Common myeloid progenitor, CD34-positive (primary cell): ENCODE results near the gene PDE11A.

Experiments
- CTCF ChIA-PET: fragments of 350-600 bp; sonication (Branson Sonifier 250); formaldehyde crosslinking; loops from one replicate; lab custom pipeline; 2021; ENCODE audit warnings: antibody characterized with exemption; lab: Charles Lee
- POLR2A ChIA-PET: fragments of 350-600 bp; sonication (Branson Sonifier 250); formaldehyde crosslinking; loops from one replicate; lab custom pipeline; 2021; ENCODE audit warnings: antibody characterized with exemption; lab: Charles Lee
- DNase-seq, 3 donors: peaks; one replicate each; pipeline versions ENCODE4 v3.0.0 to v3.0.0-alpha.2; 2013
- H3K27ac ChIP-seq, 2 experiments: 1 replicate in 1 of 2; 2 replicates in 1 of 2; pipeline ENCODE4 v1.7.0; 2013; ENCODE audit warnings: inconsistent platforms in 2 of 2, low read length in 2 of 2, mild to moderate bottlenecking in 2 of 2, low read depth in 1 of 2, moderate library complexity in 1 of 2; ENCODE audit not compliant: severe bottlenecking in 2 of 2, insufficient read depth in 1 of 2, poor library complexity in 1 of 2
- H3K27me3 ChIP-seq, 5 experiments: replicated peaks in 2 of 5; 1 replicate in 3 of 5; 2 replicates in 2 of 5; pipeline versions ENCODE4 v1.6.1 to v1.7.0; 2013; ENCODE audit warnings: low read length in 4 of 5, mild to moderate bottlenecking in 2 of 5, moderate library complexity in 2 of 5, inconsistent platforms in 1 of 5; ENCODE audit not compliant: insufficient read depth in 5 of 5, control insufficient read depth in 4 of 5
- H3K36me3 ChIP-seq, 4 experiments: 1 replicate in 2 of 4; 2 replicates in 2 of 4; pipeline versions ENCODE4 v1.6.1 to v1.7.0; 2013; ENCODE audit warnings: low read length in 3 of 4, control low read depth in 1 of 4, mild to moderate bottlenecking in 1 of 4; ENCODE audit not compliant: control insufficient read depth in 4 of 4, insufficient read depth in 4 of 4
- H3K4me1 ChIP-seq, 4 experiments: 1 replicate in 3 of 4; 2 replicates in 1 of 4; pipeline versions ENCODE4 v1.6.1 to v1.7.1; 2013; ENCODE audit warnings: low read length in 3 of 4, mild to moderate bottlenecking in 3 of 4, control low read depth in 1 of 4, inconsistent platforms in 1 of 4, moderate library complexity in 1 of 4; ENCODE audit not compliant: control insufficient read depth in 4 of 4, insufficient read depth in 4 of 4; ENCODE audit errors: control extremely low read depth in 1 of 4
- H3K4me3 ChIP-seq, 7 experiments: 1 replicate in 4 of 7; 2 replicates in 3 of 7; pipeline versions ENCODE4 v1.5.1 to v1.7.0; 2013; ENCODE audit warnings: mild to moderate bottlenecking in 7 of 7, low read length in 6 of 7, moderate library complexity in 6 of 7, inconsistent platforms in 2 of 7, low read depth in 2 of 7, control low read depth in 1 of 7; ENCODE audit not compliant: insufficient read depth in 4 of 7, control insufficient read depth in 1 of 7; ENCODE audit errors: extremely low read depth in 1 of 7
- H3K9me3 ChIP-seq, 5 experiments: 1 replicate in 4 of 5; 2 replicates in 1 of 5; pipeline versions ENCODE4 v1.6.1 to v1.7.1; 2013; ENCODE audit warnings: low read length in 4 of 5, mild to moderate bottlenecking in 2 of 5, inconsistent platforms in 1 of 5, low read depth in 1 of 5, moderate library complexity in 1 of 5; ENCODE audit not compliant: control insufficient read depth in 4 of 5, insufficient read depth in 2 of 5; ENCODE audit errors: control extremely low read depth in 1 of 5
- WGBS: methylation state at CpG from one replicate; pipeline ENCODE4 v1.1.5; 2013; ENCODE audit not compliant: insufficient coverage; 5-methylcytosine and 5-hydroxymethylcytosine counted together

The PDE11A gene

GRCh38 chr2:177721818-177722567 lies 350.6 kb downstream of the PDE11A start:
- Histone ChIP-seq H3K9me3 (no peaks in the 10 kb centered on the region), H3K27me3 (no peaks in the 10 kb centered on the region), H3K4me1 (no peaks in the 10 kb centered on the region), H3K4me3 (no peak overlapping the region), H3K27ac (no peak overlapping the region), H3K36me3 (no peaks in the 10 kb centered on the region)
- ChIA-PET POLR2A (no interaction called here), CTCF (interaction anchor here (0.7 to 3.1 kb wide), 6 partner anchors 8 to 387 kb away, joined by 3 to 15 read pairs (median 3); no protein-coding TSS in a partner anchor)
- DNase-seq, result no peak
- 83% methylated on average over 7 of the region's 11 CpGs for WGBS

DNA sequence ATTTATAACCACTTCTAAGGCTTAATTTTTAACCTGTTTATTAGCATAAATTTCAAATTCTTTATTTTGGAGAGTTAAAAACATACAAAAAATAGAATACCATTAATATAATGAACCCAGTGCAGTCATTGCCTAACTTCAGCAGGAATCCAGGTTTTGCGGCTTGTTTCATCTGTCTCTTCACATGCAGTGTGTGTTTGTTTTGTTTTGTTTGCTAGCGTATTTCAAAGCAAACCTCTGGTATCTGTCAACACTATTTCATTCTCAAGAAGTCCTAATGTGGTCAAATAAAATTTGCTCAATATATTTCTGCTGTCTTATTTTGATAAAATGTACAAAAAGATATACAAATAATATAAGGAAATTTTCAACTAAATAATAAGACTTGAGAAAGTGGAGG lies 351.5 kb downstream of the PDE11A start:
- POLR2A ChIA-PET, result no interaction called here
- no CpG with 5 or more reads among the region's 2 CpGs for WGBS
- no peak overlapping the region for H3K27ac ChIP-seq
- H3K4me1 ChIP-seq, result no peaks in the 10 kb centered on the region
- no peak overlapping the region for H3K4me3 ChIP-seq
- H3K36me3 ChIP-seq, result no peaks in the 10 kb centered on the region
- CTCF ChIA-PET, result interaction anchor here (0.7 to 1.1 kb wide), 2 partner anchors 31 to 36 kb away, joined by 3 read pairs; no protein-coding TSS in a partner anchor
- H3K9me3 ChIP-seq, result no peaks in the 10 kb centered on the region
- no peak for DNase-seq
- no peaks in the 10 kb centered on the region for H3K27me3 ChIP-seq

DNA sequence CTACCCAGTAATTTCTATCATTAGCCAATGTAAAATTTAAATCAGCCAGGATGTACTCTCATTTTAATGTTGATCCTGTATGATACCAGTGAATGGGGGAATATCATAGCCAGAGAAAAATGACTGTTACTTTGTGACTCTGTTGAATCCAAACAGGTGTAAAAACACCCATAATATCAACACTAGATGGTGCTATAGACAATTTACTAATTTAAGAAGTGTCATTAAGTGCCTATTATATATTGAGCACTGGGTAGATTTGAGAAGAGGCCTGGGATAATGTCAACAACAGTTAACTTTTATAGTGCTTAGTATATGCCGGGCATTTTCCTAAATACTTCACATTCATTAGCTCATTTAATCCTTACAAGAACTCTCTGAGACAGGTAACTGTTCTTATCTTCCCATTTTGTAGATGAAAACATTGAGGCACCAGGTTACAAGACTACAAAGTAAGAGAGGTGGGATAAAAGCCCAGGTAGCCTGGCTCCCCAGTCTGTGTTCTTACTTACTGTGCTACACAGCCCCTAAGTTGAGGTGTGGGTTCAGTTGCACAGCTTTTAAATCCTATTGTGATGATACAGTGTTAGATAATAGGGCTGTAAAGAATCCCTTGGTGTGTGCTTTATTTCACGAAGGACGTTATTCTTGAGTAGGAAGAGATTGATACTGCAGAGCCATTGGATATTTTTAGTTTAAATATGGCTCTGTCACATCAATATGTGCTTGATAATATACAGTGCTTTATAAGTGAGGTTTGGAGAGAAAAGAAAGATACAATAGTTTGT lies 354.6 kb downstream of the PDE11A start:
- no peaks in the 10 kb centered on the region for H3K36me3 ChIP-seq
- no peak overlapping the region for H3K27ac ChIP-seq
- peaks cover 0 to 8% (median 0%) of the 10 kb centered on the region in 4 experiments for H3K4me1 ChIP-seq
- no peaks in the 10 kb centered on the region for H3K27me3 ChIP-seq
- ChIA-PET CTCF (interaction anchor here (0.6 to 1.7 kb wide), 9 partner anchors 24 to 301 kb away, joined by 3 to 6 read pairs (median 3); no protein-coding TSS in a partner anchor), POLR2A (no interaction called here)
- no peak overlapping the region for H3K4me3 ChIP-seq
- peak in 2 of 3 donors; percentile 24 to 31 for DNase-seq
- no peaks in the 10 kb centered on the region for H3K9me3 ChIP-seq
- WGBS, result no CpG with 5 or more reads among the region's 3 CpGs

DNA sequence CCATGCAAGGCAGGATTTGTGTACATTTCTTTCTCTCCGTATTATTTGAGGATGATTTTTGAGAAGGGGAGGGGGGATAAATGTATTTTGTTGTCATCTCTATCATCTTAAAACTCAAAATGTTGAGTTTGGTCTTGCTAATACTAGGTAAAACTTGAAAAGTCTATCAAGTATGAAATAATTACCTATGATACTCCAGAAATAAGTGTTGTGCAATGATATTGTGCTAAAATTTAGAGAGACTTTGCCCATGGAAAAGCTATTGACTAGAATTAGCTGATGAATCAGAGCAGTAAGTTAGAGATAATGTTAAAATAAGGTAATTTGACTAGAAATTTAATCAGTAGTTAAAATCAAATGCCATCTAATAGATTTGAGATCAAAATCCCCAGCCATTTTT lies 356.1 kb downstream of the PDE11A start:
- no peak for DNase-seq
- ChIA-PET POLR2A (no interaction called here), CTCF (interaction anchor here (1.0 to 2.2 kb wide), 3 partner anchors 14 to 47 kb away, joined by 3 to 5 read pairs (median 3); no protein-coding TSS in a partner anchor)
- WGBS, result no CpG with 5 or more reads among the region's 1 CpG
- Histone ChIP-seq H3K4me3 (no peak overlapping the region), H3K9me3 (no peaks in the 10 kb centered on the region), H3K27ac (no peak overlapping the region), H3K27me3 (no peaks in the 10 kb centered on the region), H3K4me1 (peaks cover 0 to 8% (median 0%) of the 10 kb centered on the region in 4 experiments), H3K36me3 (no peaks in the 10 kb centered on the region)

- Histone ChIP-seq H3K27ac (no peak overlapping the region), H3K4me3 (no peak overlapping the region), H3K27me3 (no peaks in the 10 kb centered on the region), H3K4me1 (peaks cover 0 to 8% (median 0%) of the 10 kb centered on the region in 4 experiments), H3K36me3 (no peaks in the 10 kb centered on the region), H3K9me3 (no peaks in the 10 kb centered on the region)
- DNase-seq, result no peak
- ChIA-PET CTCF (interaction anchor here (1.0 to 3.2 kb wide), 3 partner anchors 8 to 48 kb away, joined by 3 to 15 read pairs (median 5); no protein-coding TSS in a partner anchor), POLR2A (no interaction called here)
- 100% methylated on average over 1 of the region's 2 CpGs for WGBS
Measured at GRCh38 chr2:177715771-177716170, 356.8 kb downstream of the PDE11A start.

- H3K4me3 ChIP-seq, result no peak overlapping the region
- WGBS, result 8% methylated on average over 3 of the region's 3 CpGs
- H3K4me1 ChIP-seq, result peaks cover 0 to 8% (median 0%) of the 10 kb centered on the region in 4 experiments
- CTCF ChIA-PET, result interaction anchor here (1.1 to 3.2 kb wide), 4 partner anchors 9 to 226 kb away, joined by 4 to 15 read pairs (median 4); no protein-coding TSS in a partner anchor
- POLR2A ChIA-PET, result interaction anchor here (0.9 kb wide), 1 partner anchor 17 kb away, joined by 3 read pairs; no protein-coding TSS in a partner anchor
- no peaks in the 10 kb centered on the region for H3K27me3 ChIP-seq
- H3K9me3 ChIP-seq, result no peaks in the 10 kb centered on the region
- H3K27ac ChIP-seq, result no peak overlapping the region
- DNase-seq, result no peak
- no peaks in the 10 kb centered on the region for H3K36me3 ChIP-seq
Measured at GRCh38 chr2:177714704-177715103, 357.9 kb downstream of the PDE11A start.
